MM.1S (cell line): ENCODE results near the gene PCMTD2.

Experiments
- EZH2 ChIP-seq: fragments of 300-600 bp; sonication (generic); optimal IDR thresholded peaks from 2 replicates; pipeline ENCODE3; 2017; ENCODE audit warnings: low read depth, mild to moderate bottlenecking, antibody characterized with exemption, low read length, mixed read lengths
- EZH2phosphoT487 ChIP-seq: fragments of 300-600 bp; sonication (generic); IDR thresholded peaks from 2 replicates; pipeline ENCODE4 v1.6.1; 2018; ENCODE audit warnings: antibody characterized with exemption, low read length
- TF ChIP-seq, protein P1 (sequence below): fragments of 300-600 bp; sonication (generic); IDR thresholded peaks from 2 replicates; pipeline ENCODE4 v1.5.1; 2016; ENCODE audit warnings: antibody characterized with exemption, low read length, mixed read lengths

DNA sequence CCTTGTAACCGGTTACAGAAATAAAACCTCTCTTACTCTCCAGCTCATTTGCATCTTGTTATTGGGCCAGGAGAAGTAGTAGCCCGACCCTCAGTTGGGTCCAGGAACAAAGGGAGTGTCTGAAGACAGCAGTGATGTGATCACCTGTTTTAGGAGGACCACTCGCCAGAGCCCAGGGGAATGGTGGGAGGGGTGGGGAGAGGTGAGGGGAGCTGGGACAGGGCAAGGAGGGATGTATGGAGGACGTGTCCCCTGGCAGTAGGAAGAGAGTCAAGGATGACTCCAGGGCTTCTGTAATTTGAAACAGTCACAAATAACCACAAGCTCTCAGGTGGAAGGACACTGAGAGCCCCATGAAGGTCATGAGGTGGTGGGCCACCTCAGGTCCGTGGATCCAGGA lies 1.4 kb upstream of the PCMTD2 start:
- TF ChIP-seq, protein P1, sequence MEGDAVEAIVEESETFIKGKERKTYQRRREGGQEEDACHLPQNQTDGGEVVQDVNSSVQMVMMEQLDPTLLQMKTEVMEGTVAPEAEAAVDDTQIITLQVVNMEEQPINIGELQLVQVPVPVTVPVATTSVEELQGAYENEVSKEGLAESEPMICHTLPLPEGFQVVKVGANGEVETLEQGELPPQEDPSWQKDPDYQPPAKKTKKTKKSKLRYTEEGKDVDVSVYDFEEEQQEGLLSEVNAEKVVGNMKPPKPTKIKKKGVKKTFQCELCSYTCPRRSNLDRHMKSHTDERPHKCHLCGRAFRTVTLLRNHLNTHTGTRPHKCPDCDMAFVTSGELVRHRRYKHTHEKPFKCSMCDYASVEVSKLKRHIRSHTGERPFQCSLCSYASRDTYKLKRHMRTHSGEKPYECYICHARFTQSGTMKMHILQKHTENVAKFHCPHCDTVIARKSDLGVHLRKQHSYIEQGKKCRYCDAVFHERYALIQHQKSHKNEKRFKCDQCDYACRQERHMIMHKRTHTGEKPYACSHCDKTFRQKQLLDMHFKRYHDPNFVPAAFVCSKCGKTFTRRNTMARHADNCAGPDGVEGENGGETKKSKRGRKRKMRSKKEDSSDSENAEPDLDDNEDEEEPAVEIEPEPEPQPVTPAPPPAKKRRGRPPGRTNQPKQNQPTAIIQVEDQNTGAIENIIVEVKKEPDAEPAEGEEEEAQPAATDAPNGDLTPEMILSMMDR: no peak
- TF ChIP-seq EZH2phosphoT487 (no peak), EZH2 (no peak)
